NCI-H2029 (cell line): ENCODE results near the gene RNF126.
"Not testable (repeated sequence)": the region's sequence is repeated elsewhere in the genome, so short reads cannot be mapped to it uniquely, and the experiment has no call there.

Experiments
- DNase-seq: peaks from one replicate; lab custom pipeline; 2025; lab: John Stamatoyannopoulos, UW

Gene RNF126

DNA sequence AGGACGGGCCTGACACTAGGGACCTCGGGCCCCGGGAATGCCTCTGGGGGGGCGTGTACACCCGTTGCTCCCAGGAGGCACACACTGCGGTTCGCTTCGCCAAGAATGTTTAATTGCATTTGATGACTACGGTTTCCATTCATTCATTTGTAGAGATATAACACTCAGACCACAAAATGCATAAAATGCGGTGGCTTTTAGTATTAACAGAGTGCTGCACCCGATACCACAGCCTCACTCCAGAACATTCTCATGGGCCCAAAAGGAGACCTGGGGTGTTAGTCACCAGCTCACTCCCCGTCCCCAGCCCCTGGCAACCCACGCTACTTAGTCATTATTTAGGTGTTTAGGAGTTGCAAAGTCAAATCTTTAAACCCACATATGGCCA lies 51.5 kb downstream of the RNF126 start:
- no peak for DNase-seq

DNA sequence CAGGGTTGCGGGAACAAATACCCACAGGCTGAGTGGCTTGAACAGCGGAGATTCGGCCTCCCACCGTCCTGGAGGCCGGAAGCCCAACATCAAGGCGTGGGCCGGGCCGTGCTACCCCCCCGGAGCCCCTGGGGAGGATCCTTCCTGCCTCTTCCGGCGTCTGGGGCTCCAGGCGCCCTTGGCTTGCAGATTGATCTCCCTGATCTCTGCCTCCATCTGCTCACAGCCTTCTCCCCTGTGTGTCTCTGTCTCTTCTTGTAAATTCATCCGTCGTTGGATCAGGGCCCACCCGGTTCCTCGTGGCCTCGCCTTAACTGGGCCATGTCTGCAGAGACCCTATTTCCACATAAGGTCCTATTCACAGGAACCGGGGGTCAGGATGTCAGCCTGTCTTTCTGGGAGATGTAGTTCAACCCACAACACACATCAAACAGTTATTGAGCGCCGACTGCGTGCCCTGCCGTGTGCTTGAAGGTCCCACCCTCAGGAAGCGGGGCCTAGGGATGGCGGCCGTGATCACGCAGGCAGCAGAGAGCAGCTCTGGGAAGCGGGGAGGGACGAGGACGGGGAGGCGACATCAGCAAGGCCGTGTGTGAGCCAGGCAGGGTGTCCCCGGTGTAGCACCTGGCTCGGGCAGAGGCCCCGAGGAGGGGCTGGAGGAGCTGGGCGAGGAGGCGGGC lies 52.1 kb downstream of the RNF126 start:
- no peak for DNase-seq

DNA sequence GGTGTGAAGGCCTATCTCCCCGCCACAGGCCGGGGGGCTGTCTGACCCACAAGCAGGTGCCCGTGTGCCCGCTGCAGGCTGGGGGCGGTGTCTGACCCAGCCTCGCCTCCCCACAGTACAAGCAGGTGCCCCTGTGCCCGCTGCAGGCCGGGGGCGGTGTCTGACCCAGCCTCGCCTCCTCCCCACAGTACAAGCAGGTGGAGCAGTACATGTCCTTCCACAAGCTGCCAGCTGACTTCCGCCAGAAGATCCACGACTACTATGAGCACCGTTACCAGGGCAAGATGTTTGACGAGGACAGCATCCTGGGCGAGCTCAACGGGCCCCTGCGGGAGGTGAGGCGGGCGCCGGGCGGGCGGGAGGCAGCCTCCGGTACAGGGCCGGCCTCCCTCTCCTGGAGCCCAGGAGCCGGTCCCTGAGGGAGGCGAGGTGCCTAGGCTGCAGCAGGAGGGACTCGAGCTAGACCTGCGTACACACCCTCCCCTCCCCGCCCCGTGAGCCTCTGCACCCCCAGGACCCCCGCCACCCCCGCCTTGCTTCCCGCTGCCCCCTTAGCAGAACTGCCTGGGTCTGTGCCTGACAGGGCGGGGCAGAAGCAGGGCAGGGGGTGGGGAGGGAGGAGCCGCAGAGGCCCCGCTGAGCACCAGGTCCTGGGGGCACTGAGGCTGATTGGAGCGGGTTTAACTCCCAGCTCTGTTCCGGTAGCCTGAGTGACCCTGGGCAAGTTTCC lies 52.8 kb downstream of the RNF126 start:
- DNase-seq: no peak

DNA sequence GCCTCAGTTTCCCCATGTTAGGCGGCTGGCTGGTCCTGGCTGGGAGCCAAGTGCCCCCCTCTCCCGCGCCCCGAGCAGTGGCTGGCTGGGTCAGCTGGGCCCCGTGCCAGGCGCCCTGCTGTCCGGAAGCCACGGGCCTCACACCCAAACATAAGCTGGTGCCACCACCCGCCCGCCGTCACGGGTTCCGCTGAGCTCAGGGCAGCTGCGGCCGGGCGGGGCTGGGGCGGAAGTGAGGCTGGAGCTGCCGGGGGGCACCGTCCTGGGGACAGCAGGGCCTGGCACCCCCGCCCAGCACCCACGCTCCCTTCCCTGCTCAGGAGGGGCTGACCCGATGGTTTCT lies 54.0 kb downstream of the RNF126 start:
- peak; percentile 20 for DNase-seq

DNA sequence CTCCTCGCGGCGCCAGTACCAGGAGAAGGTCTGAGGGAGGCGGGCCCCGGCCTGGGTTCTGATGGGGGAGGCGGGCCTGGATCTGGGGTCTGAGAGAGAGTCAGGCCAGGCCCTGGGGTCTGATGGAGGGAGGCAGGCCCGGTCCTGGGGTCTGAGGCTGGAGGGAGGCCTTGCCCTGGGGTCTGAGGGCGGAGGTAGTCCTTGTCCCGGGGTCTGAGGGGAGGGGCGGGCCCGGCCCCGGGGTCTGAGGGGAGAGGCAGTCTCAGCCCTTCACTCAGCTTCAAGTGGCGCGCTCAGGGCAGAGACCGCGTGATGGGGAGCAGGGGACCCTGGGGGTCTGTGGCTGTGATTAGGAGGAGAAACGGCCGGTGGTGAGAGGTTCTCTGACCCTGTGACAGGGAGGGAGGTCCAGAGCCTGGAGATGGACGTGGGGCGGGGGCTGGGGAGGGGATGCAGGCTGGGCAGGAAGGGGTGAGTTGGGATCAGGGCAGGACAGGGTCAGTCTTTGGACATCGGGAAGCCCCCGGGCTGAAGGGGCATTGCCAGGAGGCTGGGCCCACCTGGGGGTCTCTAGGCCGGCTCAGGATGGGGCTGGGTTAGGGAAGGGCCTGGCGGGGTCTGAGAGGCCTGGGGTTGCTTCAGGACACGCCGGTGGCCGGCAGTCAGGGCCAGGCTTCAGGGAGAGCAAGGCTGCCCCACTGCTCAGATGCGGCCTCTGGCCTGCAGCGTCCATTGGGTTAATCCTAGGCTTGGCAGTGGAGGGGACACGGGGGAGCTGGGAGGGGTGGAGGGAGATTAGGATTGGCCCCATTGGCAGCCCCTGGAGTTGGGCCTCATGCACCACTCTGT lies 54.6 kb downstream of the RNF126 start:
- no peak for DNase-seq

DNA sequence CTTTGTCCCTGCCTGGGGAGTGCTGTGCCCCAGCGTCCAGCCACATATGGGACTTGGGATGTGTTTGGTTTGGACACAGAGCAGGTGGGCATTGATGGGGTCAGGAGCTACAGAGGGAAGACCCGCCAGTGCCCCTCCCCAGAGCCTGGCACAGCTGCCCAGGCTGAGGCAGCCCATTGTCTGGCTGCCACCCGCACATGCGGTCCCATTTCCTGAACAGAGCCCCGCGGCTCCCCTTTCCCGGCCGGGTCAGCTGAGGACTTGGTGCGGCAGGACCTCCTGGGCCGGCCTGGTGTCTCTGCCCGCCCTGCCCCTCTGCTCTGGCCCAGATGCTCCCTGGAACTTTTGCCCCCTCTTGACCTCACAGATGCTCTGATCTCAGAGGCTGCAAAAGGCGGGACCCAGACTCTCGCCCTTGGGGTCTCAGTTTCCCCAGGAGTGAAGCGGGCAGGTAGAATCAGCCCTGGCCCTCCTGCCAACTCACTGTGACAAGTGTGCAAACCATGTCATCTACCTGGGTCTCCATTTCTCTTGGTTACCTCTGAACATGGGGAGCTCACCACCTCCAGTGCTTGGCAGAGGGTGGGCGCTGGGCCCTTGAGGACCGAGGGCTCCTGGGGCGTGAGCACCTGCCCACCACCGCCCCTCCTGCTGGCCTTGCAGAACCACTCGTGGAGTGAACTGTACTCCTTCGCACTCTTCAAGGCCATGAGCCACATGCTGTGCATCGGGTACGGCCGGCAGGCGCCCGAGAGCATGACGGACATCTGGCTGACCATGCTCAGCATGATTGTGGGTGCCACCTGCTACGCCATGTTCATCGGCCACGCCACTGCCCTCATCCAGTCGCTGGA lies 55.5 kb downstream of the RNF126 start:
- DNase-seq: no peak

DNA sequence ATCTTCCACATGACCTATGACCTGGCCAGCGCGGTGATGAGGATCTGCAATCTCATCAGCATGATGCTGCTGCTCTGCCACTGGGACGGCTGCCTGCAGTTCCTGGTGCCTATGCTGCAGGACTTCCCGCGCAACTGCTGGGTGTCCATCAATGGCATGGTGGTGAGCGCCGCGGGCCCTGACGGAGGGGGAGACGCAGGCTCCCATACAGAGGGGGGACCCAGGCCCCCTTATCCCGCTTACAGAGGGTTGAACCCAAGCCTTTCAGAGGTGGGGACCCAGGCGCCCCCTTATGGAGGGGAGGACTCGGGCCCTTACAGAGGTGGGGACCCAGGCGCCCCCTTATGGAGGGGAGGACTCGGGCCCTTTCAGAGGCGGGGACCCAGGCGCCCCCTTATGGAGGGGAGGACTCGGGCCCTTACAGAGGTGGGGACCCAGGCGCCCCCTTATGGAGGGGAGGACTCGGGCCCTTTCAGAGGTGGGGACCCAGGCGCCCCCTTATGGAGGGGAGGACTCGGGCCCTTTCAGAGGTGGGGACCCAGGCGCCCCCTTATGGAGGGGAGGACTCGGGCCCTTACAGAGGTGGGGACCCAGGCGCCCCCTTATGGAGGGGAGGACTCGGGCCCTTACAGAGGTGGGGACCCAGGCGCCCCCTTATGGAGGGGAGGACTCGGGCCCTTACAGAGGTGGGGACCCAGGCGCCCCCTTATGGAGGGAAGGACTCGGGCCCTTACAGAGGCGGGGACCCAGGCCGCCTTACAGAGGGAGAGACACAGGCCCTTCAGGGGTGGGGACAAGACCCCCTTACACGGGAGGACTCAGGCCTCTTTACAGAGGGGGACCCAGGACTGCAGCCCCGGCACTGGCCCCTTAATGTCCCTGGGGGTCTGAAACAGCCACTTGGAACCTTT lies 57.7 kb downstream of the RNF126 start:
- DNase-seq: not testable (repeated sequence)

DNA sequence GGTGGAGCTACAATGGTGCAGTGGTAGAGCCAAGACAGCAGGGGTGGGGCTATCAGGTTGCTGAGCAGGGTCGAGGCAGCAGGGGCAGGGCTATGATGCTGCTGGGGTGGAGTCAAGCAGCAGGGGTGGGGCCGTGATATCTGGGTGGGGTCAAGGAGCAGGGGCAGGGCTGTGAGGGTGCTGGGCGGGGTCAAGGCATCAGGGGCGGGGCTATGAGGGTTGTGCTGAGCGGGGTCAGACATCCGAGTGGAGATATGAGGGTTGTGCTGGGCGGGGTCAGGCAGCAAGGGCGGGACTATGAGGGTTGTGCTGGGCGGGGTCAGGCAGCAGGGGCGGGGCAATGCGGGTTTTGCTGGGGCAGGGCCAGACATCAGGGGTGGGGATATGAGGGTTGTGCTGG lies 58.7 kb downstream of the RNF126 start:
- peak; percentile 29 for DNase-seq

DNA sequence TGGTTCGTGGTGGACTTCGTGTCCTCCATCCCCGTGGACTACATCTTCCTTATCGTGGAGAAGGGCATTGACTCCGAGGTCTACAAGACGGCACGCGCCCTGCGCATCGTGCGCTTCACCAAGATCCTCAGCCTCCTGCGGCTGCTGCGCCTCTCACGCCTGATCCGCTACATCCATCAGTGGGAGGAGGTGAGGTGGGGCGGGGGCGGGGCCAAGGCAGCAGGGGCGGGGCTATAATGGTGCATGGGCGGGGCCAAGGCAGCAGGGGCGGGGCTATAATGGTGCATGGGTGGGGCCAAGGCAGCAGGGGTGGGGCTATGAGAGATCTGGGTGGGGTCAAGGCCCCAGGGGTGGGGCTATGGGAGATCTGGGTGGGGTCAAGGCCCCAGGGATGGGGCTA lies 59.2 kb downstream of the RNF126 start:
- not testable (repeated sequence) for DNase-seq

DNA sequence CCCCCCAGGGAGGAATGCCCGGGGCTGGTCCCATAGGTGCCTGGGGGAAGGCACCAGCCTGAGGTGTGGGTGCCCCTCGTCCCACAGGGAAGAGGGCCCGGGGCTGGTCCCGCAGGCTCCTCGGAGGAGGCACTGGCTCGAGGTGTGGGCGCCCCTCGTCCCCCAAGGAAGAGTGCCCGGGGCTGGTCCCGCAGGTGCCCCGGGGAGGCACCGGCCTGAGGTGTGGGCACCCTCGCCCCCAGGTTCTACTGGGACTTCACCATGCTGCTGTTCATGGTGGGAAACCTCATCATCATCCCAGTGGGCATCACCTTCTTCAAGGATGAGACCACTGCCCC lies 59.7 kb downstream of the RNF126 start:
- not testable (repeated sequence) for DNase-seq

DNA sequence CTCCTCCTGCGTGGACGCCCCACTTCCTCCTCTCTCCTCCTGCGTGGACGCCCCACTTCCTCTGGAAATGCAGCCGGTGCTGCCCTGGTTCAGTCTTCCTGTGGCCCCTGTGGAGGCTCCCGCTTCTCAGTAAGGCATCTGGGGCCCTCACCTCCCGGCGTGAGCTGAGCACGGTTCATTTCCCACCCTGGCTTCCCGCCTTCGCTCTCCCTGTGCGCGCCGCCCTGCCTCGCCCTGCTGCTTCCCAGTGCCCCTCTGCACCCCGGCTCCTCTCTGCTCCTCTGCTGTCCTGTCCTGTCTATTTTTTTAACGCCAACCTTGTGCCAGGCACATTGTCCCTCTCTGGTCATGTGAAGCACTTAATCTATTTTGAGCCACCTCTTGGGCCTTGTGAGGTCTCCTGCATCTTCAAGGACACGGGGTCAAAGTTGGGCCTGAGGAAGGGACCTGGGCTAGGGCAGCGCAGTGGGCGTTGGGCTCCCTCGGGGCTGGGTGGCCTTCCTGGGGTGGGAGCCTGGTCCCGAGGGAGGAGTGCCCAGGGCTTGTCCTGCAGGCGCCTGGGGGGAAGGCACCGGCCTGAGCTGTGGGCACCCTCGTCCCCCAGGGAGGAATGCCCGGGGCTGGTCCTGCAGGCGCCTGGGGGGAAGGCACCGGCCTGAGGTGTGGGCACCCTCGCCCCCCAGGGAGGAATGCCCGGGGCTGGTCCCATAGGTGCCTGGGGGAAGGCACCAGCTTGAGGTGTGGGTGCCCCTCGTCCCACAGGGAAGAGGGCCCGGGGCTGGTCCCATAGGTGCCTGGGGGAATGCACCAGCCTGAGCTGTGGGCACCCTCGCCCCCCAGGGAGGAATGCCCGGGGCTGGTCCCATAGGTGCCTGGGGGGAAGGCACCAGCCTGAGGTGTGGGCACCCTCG lies 60.4 kb downstream of the RNF126 start:
- DNase-seq: no peak

DNA sequence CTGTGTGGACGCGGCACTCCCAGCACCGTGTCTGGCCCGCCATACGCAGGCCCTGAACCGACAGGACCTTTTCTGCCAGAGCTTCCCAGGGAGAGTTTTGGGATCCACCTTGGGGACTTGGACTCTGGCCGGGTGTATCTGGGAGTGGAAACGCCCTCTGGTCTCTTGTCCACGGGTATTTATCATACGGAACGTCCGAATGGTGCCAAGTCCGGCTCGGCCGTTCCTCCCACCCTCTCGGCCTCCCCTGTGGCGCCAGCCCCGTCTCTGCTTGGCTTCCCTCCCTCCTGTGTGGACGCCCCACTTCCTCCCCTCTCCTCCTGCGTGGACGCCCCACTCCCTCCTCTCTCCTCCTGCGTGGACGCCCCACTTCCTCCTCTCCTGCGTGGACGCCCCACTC lies 61.2 kb downstream of the RNF126 start:
- DNase-seq: no peak

DNA sequence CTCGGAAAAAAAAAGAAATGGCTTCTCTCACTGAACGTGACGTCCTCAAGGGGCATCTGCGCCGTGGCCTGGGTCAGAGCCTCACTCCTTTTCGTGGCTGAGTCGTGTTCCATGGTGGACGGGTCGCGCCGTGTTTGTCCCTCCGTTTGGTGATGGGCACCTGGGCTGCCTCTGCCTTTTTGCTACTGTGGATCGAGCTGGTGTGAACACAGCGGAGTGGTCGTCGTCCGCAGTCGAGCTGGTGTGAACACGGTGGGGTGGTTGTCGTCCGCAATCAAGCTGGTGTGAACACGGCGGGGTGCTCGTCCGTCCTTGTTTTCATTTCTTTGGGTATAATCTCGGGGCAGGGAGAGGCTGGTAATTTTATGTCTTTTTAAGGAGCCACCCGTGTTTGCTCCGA lies 61.7 kb downstream of the RNF126 start:
- no peak for DNase-seq
